A549 (cell line): ENCODE results near the gene LDLRAD4.

Experiments used
- CTCF ChIP-seq: fragments of >200 bp; sonication (Bioruptor Twin); formaldehyde crosslinking; IDR thresholded peaks from 3 replicates; pipeline ENCODE4 v1.5.1; 2016
- GATA3 ChIP-seq: IDR thresholded peaks from 2 replicates; pipeline ENCODE4 v1.6.1; 2012; ENCODE audit warnings: borderline replicate concordance
- MAFK ChIP-seq: fragments of 450-650 bp; IDR thresholded peaks from 2 replicates; pipeline ENCODE4 v1.6.1; 2014; ENCODE audit not compliant: partially characterized antibody
- TF ChIP-seq, protein P1 (sequence below): fragments of 450-650 bp; IDR thresholded peaks from 2 replicates; pipeline ENCODE4 v1.6.1; 2014; ENCODE audit warnings: antibody characterized with exemption

DNA sequence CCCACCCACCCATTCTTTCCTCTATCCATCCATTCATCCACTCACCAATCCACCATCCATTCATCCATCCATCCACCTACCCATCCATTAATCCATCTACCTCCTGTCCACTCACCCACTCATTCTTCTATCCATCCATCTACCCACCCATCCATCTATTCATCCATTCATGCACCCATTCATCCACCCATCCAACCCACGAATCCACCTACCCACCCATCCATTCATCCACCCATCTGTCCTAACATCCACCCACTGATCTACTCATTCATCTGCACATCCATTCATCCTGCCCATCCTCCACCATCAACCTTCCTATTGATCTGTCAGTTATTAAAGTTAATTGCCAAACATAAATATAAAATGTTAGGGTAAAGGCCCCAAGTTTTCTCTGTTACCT lies 25.6 kb downstream of the LDLRAD4 start:
- TF ChIP-seq, protein P1, sequence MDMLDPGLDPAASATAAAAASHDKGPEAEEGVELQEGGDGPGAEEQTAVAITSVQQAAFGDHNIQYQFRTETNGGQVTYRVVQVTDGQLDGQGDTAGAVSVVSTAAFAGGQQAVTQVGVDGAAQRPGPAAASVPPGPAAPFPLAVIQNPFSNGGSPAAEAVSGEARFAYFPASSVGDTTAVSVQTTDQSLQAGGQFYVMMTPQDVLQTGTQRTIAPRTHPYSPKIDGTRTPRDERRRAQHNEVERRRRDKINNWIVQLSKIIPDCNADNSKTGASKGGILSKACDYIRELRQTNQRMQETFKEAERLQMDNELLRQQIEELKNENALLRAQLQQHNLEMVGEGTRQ = no peak
- TF ChIP-seq CTCF (no peak), GATA3 (no peak), MAFK (no peak)
